ENCODE results near the gene VWC2. TPM values are rescaled to one million over a fixed set of nuclear protein-coding genes. Genes with fewer than 3 reads are reported as not detected.

Gene VWC2
- total RNA-seq, 1 donor from 2014 or later = not detected

DNA sequence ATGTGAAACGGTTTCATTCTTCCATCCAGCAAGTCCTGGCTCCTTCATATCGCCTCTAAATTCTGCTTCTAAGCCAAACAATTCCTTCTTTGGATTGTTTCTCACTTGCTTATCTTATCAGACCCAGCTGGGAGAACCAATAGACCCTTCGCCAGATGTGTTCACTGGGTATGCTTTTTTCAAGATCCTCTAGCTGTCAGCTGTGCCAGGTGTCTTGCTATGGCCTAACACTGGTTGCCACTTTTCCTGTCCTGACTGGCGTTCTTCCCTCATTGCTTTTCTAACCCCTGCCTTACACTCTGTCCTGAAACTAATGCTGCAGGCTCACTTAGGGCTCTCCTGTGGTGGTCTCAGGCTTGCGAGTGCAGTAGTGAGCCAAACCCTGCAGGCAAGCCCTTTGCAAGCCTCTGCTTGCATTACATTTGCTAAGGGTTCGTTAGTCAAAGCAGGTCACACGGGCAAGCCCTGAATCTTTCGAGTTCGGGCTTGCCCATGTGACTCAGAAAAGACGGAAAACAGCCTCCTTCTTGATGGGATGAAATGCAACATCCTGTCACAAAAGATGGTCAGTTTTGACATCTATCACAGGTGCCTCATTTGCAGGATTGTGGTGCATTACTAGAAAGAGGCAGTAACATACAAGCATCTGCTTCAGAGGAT is 92.8 kb downstream of the VWC2 start:
- no peak overlapping the region for H3K4me3 Mint-ChIP-seq
- Histone ChIP-seq H3K4me2 (no peak overlapping the region), H3K4me1 (peaks cover 9% of the 10 kb centered on the region), H3K27me3 (no peaks in the 10 kb centered on the region), H3K79me2 (ENCODE audit: low read depth) (no peaks in the 10 kb centered on the region), H4K20me1 (ENCODE audit: low read depth) (no peaks in the 10 kb centered on the region), H3F3A (ENCODE audit: low read depth) (no peaks in the 10 kb centered on the region), H3K27ac (no peak overlapping the region), H3K4me3 (no peak overlapping the region), H3K36me3 (no peaks in the 10 kb centered on the region), H3K9ac (no peak overlapping the region), H3K9me3 (ENCODE audit: low read depth) (no peaks in the 10 kb centered on the region), H2AFZ (replicated peaks) (peak overlapping the region; percentile 38)
- no peaks in the 10 kb centered on the region for H3K36me3 Mint-ChIP-seq
- H3K4me1 Mint-ChIP-seq = peaks cover 8% of the 10 kb centered on the region
- TF ChIP-seq, protein P1, sequence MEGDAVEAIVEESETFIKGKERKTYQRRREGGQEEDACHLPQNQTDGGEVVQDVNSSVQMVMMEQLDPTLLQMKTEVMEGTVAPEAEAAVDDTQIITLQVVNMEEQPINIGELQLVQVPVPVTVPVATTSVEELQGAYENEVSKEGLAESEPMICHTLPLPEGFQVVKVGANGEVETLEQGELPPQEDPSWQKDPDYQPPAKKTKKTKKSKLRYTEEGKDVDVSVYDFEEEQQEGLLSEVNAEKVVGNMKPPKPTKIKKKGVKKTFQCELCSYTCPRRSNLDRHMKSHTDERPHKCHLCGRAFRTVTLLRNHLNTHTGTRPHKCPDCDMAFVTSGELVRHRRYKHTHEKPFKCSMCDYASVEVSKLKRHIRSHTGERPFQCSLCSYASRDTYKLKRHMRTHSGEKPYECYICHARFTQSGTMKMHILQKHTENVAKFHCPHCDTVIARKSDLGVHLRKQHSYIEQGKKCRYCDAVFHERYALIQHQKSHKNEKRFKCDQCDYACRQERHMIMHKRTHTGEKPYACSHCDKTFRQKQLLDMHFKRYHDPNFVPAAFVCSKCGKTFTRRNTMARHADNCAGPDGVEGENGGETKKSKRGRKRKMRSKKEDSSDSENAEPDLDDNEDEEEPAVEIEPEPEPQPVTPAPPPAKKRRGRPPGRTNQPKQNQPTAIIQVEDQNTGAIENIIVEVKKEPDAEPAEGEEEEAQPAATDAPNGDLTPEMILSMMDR (IDR thresholded peaks at IDR 0.05) = no peak
- no peak for TF ChIP-seq EZH2phosphoT487 (IDR thresholded peaks at IDR 0.05)
- peaks cover 9% of the 10 kb centered on the region for H3K9me3 Mint-ChIP-seq
- no peak overlapping the region for H3K27ac Mint-ChIP-seq
- H3K27me3 Mint-ChIP-seq (ENCODE audit: insufficient read depth, low read depth) = peaks cover 5% of the 10 kb centered on the region
- DNase-seq (ENCODE audit: low spot score) = no peak

GRCh38 chr7:49866910-49867309 is 93.5 kb downstream of the VWC2 start:
- Histone ChIP-seq H3K4me3 (no peak overlapping the region), H3K4me1 (peaks cover 9% of the 10 kb centered on the region), H3K9me3 (ENCODE audit: low read depth) (no peaks in the 10 kb centered on the region), H3F3A (ENCODE audit: low read depth) (no peaks in the 10 kb centered on the region), H3K79me2 (ENCODE audit: low read depth) (no peaks in the 10 kb centered on the region), H3K27me3 (no peaks in the 10 kb centered on the region), H2AFZ (replicated peaks) (peak overlapping the region; percentile 38), H3K9ac (no peak overlapping the region), H3K4me2 (no peak overlapping the region), H4K20me1 (ENCODE audit: low read depth) (no peaks in the 10 kb centered on the region), H3K36me3 (no peaks in the 10 kb centered on the region), H3K27ac (no peak overlapping the region)
- peaks cover 9% of the 10 kb centered on the region for H3K9me3 Mint-ChIP-seq
- no peak for DNase-seq (ENCODE audit: low spot score)
- no peak overlapping the region for H3K4me3 Mint-ChIP-seq
- H3K27ac Mint-ChIP-seq = no peak overlapping the region
- no peak for TF ChIP-seq EZH2 (IDR thresholded peaks at IDR 0.05)
- TF ChIP-seq, protein P1 (IDR thresholded peaks at IDR 0.05) = no peak
- no peak for TF ChIP-seq EZH2phosphoT487 (IDR thresholded peaks at IDR 0.05)
- peaks cover 8% of the 10 kb centered on the region for H3K4me1 Mint-ChIP-seq
- H3K27me3 Mint-ChIP-seq (ENCODE audit: insufficient read depth, low read depth) = peaks cover 5% of the 10 kb centered on the region
- H3K36me3 Mint-ChIP-seq = no peaks in the 10 kb centered on the region

DNA sequence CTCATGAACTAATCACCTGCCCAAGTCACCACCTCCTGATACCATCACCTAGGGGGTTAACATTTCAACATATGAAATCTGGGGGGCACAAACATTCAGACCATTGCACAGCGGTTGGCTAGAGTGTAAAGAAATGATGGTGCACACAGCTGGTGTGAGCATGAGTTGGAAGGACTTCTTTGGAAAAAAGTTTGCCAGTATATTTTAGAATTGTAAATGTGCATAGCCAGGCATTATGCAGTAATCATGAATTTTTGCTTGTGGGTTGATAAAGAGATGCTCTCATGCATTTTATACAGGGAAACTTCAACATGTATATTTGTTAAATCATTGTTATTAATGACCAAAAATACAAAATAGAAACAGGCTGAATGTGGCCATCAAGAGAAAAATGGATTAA is 100.0 kb downstream of the VWC2 start:
- peaks cover 4% of the 10 kb centered on the region for H3K27me3 Mint-ChIP-seq (ENCODE audit: insufficient read depth, low read depth)
- no peaks in the 10 kb centered on the region for H3K36me3 ChIP-seq
- no peaks in the 10 kb centered on the region for H3F3A ChIP-seq (ENCODE audit: low read depth)
- H3K36me3 Mint-ChIP-seq = no peaks in the 10 kb centered on the region
- H3K4me1 ChIP-seq = no peaks in the 10 kb centered on the region
- TF ChIP-seq, protein P1 (IDR thresholded peaks at IDR 0.05) = no peak
- TF ChIP-seq EZH2phosphoT487 (IDR thresholded peaks at IDR 0.05) = no peak
- no peak for TF ChIP-seq EZH2 (IDR thresholded peaks at IDR 0.05)
- H3K9me3 Mint-ChIP-seq = peaks cover 2% of the 10 kb centered on the region
- H3K27me3 ChIP-seq = no peaks in the 10 kb centered on the region
- H3K4me2 ChIP-seq = no peak overlapping the region
- no peak overlapping the region for H3K27ac ChIP-seq
- no peak for DNase-seq (ENCODE audit: low spot score)
- no peak overlapping the region for H3K4me3 ChIP-seq
- H2AFZ ChIP-seq (replicated peaks) = no peak overlapping the region
- no peaks in the 10 kb centered on the region for H4K20me1 ChIP-seq (ENCODE audit: low read depth)
- H3K9me3 ChIP-seq (ENCODE audit: low read depth) = no peaks in the 10 kb centered on the region
- no peaks in the 10 kb centered on the region for H3K4me1 Mint-ChIP-seq
- no peaks in the 10 kb centered on the region for H3K79me2 ChIP-seq (ENCODE audit: low read depth)
- no peak overlapping the region for H3K4me3 Mint-ChIP-seq
- no peak overlapping the region for H3K27ac Mint-ChIP-seq
- no peak overlapping the region for H3K9ac ChIP-seq

All from neural progenitor cell (in vitro differentiated cells).